ENCODE results near the gene MAB21L4. TPM values are rescaled to one million over a fixed set of nuclear protein-coding genes. Genes with fewer than 3 reads are reported as not detected.

Gene MAB21L4
- total RNA-seq, 1 experiment from 2014 or later, result 0.15 TPM

- H3K23ac ChIP-seq (ENCODE audit: insufficient read length, low read depth, low read length), result no peak overlapping the region
- no CpG with 5 or more reads among the region's 10 CpGs for WGBS (ENCODE audit: extremely low coverage, insufficient read length, low lambda C conversion rate)
- H3K23me2 ChIP-seq (ENCODE audit: insufficient read length, low read depth, low read length, poor library complexity, severe bottlenecking), result no peaks in the 10 kb centered on the region
- no peaks in the 10 kb centered on the region for H3K27me3 ChIP-seq (ENCODE audit: insufficient read depth, low read length)
- no peak for DNase-seq
- H4K5ac ChIP-seq (ENCODE audit: insufficient read length, low read depth, low read length), result no peak overlapping the region
- H3K4me2 ChIP-seq (ENCODE audit: insufficient read depth, insufficient read length, low read length), result no peak overlapping the region
- no peak overlapping the region for H2BK120ac ChIP-seq (ENCODE audit: low read depth, low read length, poor library complexity, severe bottlenecking)
- H3K9ac ChIP-seq (ENCODE audit: extremely low read depth, insufficient read length, low read length), result no peak overlapping the region
- H3T11ph ChIP-seq (ENCODE audit: low read length), result no peak overlapping the region
- H2BK20ac ChIP-seq (ENCODE audit: low read depth, low read length, poor library complexity, severe bottlenecking), result no peak overlapping the region
- H3K79me2 ChIP-seq (ENCODE audit: insufficient read depth, low read length), result no peaks in the 10 kb centered on the region
- no peaks in the 10 kb centered on the region for H4K20me1 ChIP-seq (ENCODE audit: control insufficient read depth, insufficient read depth, insufficient read length)
- H3K79me1 ChIP-seq (ENCODE audit: insufficient read depth, low read depth, low read length, poor library complexity, severe bottlenecking), result no peaks in the 10 kb centered on the region
- H3K56ac ChIP-seq (ENCODE audit: insufficient read length, low read depth, low read length), result no peak overlapping the region
- no peak overlapping the region for H2BK5ac ChIP-seq (ENCODE audit: insufficient read length, low read length)
- H3K18ac ChIP-seq (ENCODE audit: insufficient read length, low read depth, low read length), result no peak overlapping the region
- H2AFZ ChIP-seq (ENCODE audit: low read length), result no peak overlapping the region
- H3K27ac ChIP-seq (ENCODE audit: insufficient read length, low read depth, low read length), result no peak overlapping the region
- H3K9me3 ChIP-seq (ENCODE audit: control insufficient read depth, low read depth, low read length), result no peaks in the 10 kb centered on the region
- Mint-ChIP-seq H3K4me1 (0 out of 4 replicates have a peak, but pooled peaks cover 0 to 6% of the 10 kb centered on the region in 2 experiments), H3K36me3 (ENCODE audit: insufficient read depth in 1 of 3, low read depth in 3 of 3) (no peaks in the 10 kb centered on the region; a peak in 2 of 7 replicates), H3K27me3 (ENCODE audit: low read depth) (no peaks in the 10 kb centered on the region; the same call in none of the 2 replicates), H3K4me3 (no peak overlapping the region), H3K9me3 (peaks cover 0 to 5% of the 10 kb centered on the region in 2 experiments; a peak in 2 of 5 replicates), H3K27ac (no peak overlapping the region)
- H2BK15ac ChIP-seq (ENCODE audit: low read depth, low read length), result no peak overlapping the region
- no peaks in the 10 kb centered on the region for H3K4me1 ChIP-seq (ENCODE audit: insufficient read depth, low read length)
- no peak overlapping the region for H3K14ac ChIP-seq (ENCODE audit: insufficient read depth, low read length)
- no peak overlapping the region for H4K91ac ChIP-seq (ENCODE audit: insufficient read length, low read depth, low read length)
- TF ChIP-seq, protein P1, sequence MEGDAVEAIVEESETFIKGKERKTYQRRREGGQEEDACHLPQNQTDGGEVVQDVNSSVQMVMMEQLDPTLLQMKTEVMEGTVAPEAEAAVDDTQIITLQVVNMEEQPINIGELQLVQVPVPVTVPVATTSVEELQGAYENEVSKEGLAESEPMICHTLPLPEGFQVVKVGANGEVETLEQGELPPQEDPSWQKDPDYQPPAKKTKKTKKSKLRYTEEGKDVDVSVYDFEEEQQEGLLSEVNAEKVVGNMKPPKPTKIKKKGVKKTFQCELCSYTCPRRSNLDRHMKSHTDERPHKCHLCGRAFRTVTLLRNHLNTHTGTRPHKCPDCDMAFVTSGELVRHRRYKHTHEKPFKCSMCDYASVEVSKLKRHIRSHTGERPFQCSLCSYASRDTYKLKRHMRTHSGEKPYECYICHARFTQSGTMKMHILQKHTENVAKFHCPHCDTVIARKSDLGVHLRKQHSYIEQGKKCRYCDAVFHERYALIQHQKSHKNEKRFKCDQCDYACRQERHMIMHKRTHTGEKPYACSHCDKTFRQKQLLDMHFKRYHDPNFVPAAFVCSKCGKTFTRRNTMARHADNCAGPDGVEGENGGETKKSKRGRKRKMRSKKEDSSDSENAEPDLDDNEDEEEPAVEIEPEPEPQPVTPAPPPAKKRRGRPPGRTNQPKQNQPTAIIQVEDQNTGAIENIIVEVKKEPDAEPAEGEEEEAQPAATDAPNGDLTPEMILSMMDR (conservative IDR thresholded peaks at IDR 0.05), result no peak
- no peak overlapping the region for H3K4ac ChIP-seq (ENCODE audit: low read depth, low read length)
- no peak overlapping the region for H4K8ac ChIP-seq (replicated peaks; ENCODE audit: insufficient read length, low read depth, low read length)
- no peak overlapping the region for H2BK12ac ChIP-seq (ENCODE audit: insufficient read length, low read depth, low read length)
- no peak overlapping the region for H2AK5ac ChIP-seq (ENCODE audit: insufficient read length, low read length)
Measured at GRCh38 chr2:240858871-240859270, 37.1 kb downstream of the MAB21L4 start.

Data from H9 (cell line).